A549 (cell line): ENCODE measurements around the gene NTN4. TPM values are rescaled to one million over a fixed set of nuclear protein-coding genes. Genes with fewer than 3 reads are reported as not detected.

Experiments used
- ATAC-seq, 2 experiments: fragments of 200-7000 bp in 1 of 2; fragments of >200 bp in 1 of 2; cut with Nextera tagmentation in 1 of 2; cut with Tn5 transposase in 1 of 2; 3 replicates each; pipeline versions ENCODE4 v1.8.0 to v1.9.1; 2018 to 2020; ENCODE audit warnings: mild to moderate bottlenecking in 1 of 2, moderate library complexity in 1 of 2
- CTCF ChIA-PET: fragments of 300-600 bp; sonication (Branson Sonifier 250); formaldehyde crosslinking; extraction: SDS; loops from one replicate; lab custom pipeline; 2021; ENCODE audit warnings: antibody characterized with exemption, inconsistent platforms; lab: Yijun Ruan, JAX
- POLR2A ChIA-PET: fragments of 350-600 bp; formaldehyde crosslinking; extraction: SDS; loops from one replicate; lab custom pipeline; 2021; ENCODE audit warnings: antibody characterized with exemption, inconsistent platforms; lab: Yijun Ruan, JAX
- DNase-seq, 2 experiments: peaks; one replicate each; pipeline versions ENCODE4 v3.0.0 to v3.0.0-alpha.2; 2011 to 2016; ENCODE audit warnings: low read depth in 1 of 2, low spot score in 1 of 2
- FAIRE-seq: peaks from 2 replicates; lab custom pipeline; 2011; peaks lifted over from hg19 to GRCh38; lab: Jason Lieb, UNC
- H3K27ac ChIP-seq, 2 experiments: fragments of >200 bp; sonication (Bioruptor Twin); formaldehyde crosslinking; 3 replicates each; pipeline ENCODE4 v1.5.1; 2016 to 2017
- H3K4me1 ChIP-seq: fragments of >200 bp; sonication (Bioruptor Twin); formaldehyde crosslinking; 3 replicates; pipeline ENCODE4 v1.6.1; 2016
- H3K4me2 ChIP-seq: fragments of >200 bp; sonication (Bioruptor Twin); formaldehyde crosslinking; 3 replicates; pipeline ENCODE4 v1.6.1; 2016
- H3K4me3 ChIP-seq: fragments of >200 bp; sonication (Bioruptor Twin); formaldehyde crosslinking; 3 replicates; pipeline ENCODE4 v1.5.1; 2016
- H3K9me3 ChIP-seq: fragments of >200 bp; sonication (Bioruptor Twin); formaldehyde crosslinking; 3 replicates; pipeline ENCODE4 v1.6.1; 2016
- ATOH8 ChIP-seq: fragments of 250-450 bp; sonication (Bioruptor Pico); IDR thresholded peaks from 2 replicates; pipeline ENCODE4 v1.5.0; 2020; ENCODE audit warnings: low read depth, mild to moderate bottlenecking, moderate library complexity
- BCL3 ChIP-seq: fragments of >200 bp; sonication (Bioruptor Twin); formaldehyde crosslinking; IDR thresholded peaks from 3 replicates; pipeline ENCODE4 v1.6.1; 2016
- CEBPB ChIP-seq, 2 experiments: fragments of >200 bp in 1 of 2; sonication (Bioruptor Twin) in 1 of 2; formaldehyde crosslinking in 1 of 2; IDR thresholded peaks; 2 replicates each; pipeline ENCODE4 v1.6.1; 2012 to 2016
- ESRRA ChIP-seq: fragments of 150-350 bp; IDR thresholded peaks from 2 replicates; pipeline ENCODE4 v1.6.1; 2014; ENCODE audit warnings: mild to moderate bottlenecking, low read length, borderline replicate concordance
- FOSB ChIP-seq: fragments of 250-450 bp; sonication (Bioruptor Pico); IDR thresholded peaks from 2 replicates; pipeline ENCODE4 v1.5.0; 2020; ENCODE audit warnings: mild to moderate bottlenecking, moderate library complexity
- FOXS1 ChIP-seq: fragments of 250-450 bp; sonication (Bioruptor Pico); IDR thresholded peaks from 2 replicates; pipeline ENCODE4 v1.5.0; 2020; ENCODE audit warnings: mild to moderate bottlenecking, moderate library complexity
- HDAC2 ChIP-seq: fragments of 200-600 bp; sonication (generic); IDR thresholded peaks from 2 replicates; pipeline ENCODE4 v1.6.1; 2016
- HES2 ChIP-seq: fragments of >200 bp; sonication (Bioruptor Twin); formaldehyde crosslinking; IDR thresholded peaks from 2 replicates; pipeline ENCODE4 v1.6.1; 2016
- HMGXB4 ChIP-seq: fragments of 250-450 bp; sonication (Bioruptor Pico); IDR thresholded peaks from 2 replicates; pipeline ENCODE4 v1.5.0; 2021; ENCODE audit warnings: mild to moderate bottlenecking, moderate library complexity, borderline replicate concordance
- HOXB13 ChIP-seq: fragments of 250-450 bp; sonication (Bioruptor Pico); IDR thresholded peaks from 2 replicates; pipeline ENCODE4 v1.5.0; 2020; ENCODE audit warnings: low read depth, mild to moderate bottlenecking, moderate library complexity
- JUNB ChIP-seq: fragments of >200 bp; sonication (Bioruptor Twin); formaldehyde crosslinking; IDR thresholded peaks from 2 replicates; pipeline ENCODE4 v1.6.1; 2016
- MAX ChIP-seq: IDR thresholded peaks from 2 replicates; pipeline ENCODE4 v1.6.1; 2012
- NFE2L2 ChIP-seq: fragments of 150-350 bp; conservative IDR thresholded peaks from 2 replicates; pipeline ENCODE4 v1.6.1; 2014; ENCODE audit warnings: low read length
- PHF8 ChIP-seq: fragments of 200-600 bp; sonication (generic); IDR thresholded peaks from 2 replicates; pipeline ENCODE4 v1.6.1; 2016; ENCODE audit warnings: low read depth, mild to moderate bottlenecking, antibody characterized with exemption, moderate library complexity, borderline replicate concordance
- RAD21 ChIP-seq, 2 experiments: fragments of >200 bp in 1 of 2; sonication (Bioruptor Twin) in 1 of 2; formaldehyde crosslinking in 1 of 2; IDR thresholded peaks in 1 of 2; conservative IDR thresholded peaks in 1 of 2; 2 replicates in 1 of 2; 3 replicates in 1 of 2; pipeline ENCODE4 v1.6.1; 2012 to 2018; ENCODE audit warnings: inconsistent platforms in 1 of 2
- TFCP2L1 ChIP-seq: fragments of 250-450 bp; sonication (Bioruptor Pico); IDR thresholded peaks from 2 replicates; pipeline ENCODE4 v1.5.0; 2021; ENCODE audit warnings: mild to moderate bottlenecking
- USF2 ChIP-seq: fragments of 450-650 bp; IDR thresholded peaks from 2 replicates; pipeline ENCODE4 v1.6.1; 2014; ENCODE audit warnings: antibody characterized with exemption
- ZFP36 ChIP-seq: fragments of 450-650 bp; IDR thresholded peaks from 2 replicates; pipeline ENCODE4 v1.6.1; 2014; ENCODE audit warnings: borderline replicate concordance; ENCODE audit not compliant: partially characterized antibody
- ZNF302 ChIP-seq: fragments of 250-450 bp; sonication (Bioruptor Pico); IDR thresholded peaks from 2 replicates; pipeline ENCODE4 v1.9.0; 2021; ENCODE audit warnings: inconsistent platforms, mild to moderate bottlenecking, moderate library complexity
- ZSCAN20 ChIP-seq: fragments of 250-450 bp; sonication (Bioruptor Pico); IDR thresholded peaks from 2 replicates; pipeline ENCODE4 v1.8.0; 2022; ENCODE audit warnings: mild to moderate bottlenecking, moderate library complexity
- WGBS: methylation state at CpG from one replicate; pipeline ENCODE4 v1.1.6; 2017; ENCODE audit errors: missing lambda C conversion rate; 5-methylcytosine and 5-hydroxymethylcytosine counted together
- polyA plus RNA-seq, 4 experiments: library from polyadenylated mRNA; depleted of rRNA in 3 of 4; stranded (reverse); fragments of >200 nt; fragmentation: RNase III in 1 of 4; extraction: RNeasy Plus Mini Kit Qiagen cat#74134 plus additional on column Dnase treatment in 1 of 4; gene quantifications; 2 replicates in 3 of 4; 3 replicates in 1 of 4; pipeline ENCODE4 v1.2.3, GENCODE V29; 2011 to 2017

The NTN4 gene
- polyA plus RNA-seq, 2 of the 4 experiments (the other 2 are of a cell fraction), result 37.3 to 132 TPM

- CTCF ChIA-PET, result interaction anchor here (0.8 to 1.8 kb wide), 5 partner anchors 10 to 129 kb away, joined by 3 to 6 read pairs (median 3); no protein-coding TSS in a partner anchor
- POLR2A ChIA-PET, result interaction anchor here (0.6 kb wide), 1 partner anchor 40 kb away, joined by 4 read pairs; no protein-coding TSS in a partner anchor
- Histone ChIP-seq H3K4me3 (no peak overlapping the region), H3K9me3 (no peaks in the 10 kb centered on the region), H3K4me1 (peaks cover 20% of the 10 kb centered on the region; the same call in 2 of the 3 replicates), H3K4me2 (no peak overlapping the region), H3K27ac (no peak overlapping the region)
- 93% methylated on average over 2 of the region's 2 CpGs for WGBS
- DNase-seq (no peak), FAIRE-seq (no peak), ATAC-seq (no peak)
- TF ChIP-seq FOXS1 (CRISPR knock-in tag), result no peak
- TF ChIP-seq USF2, result no peak
- no peak for TF ChIP-seq RAD21 (conservative IDR thresholded peaks at IDR 0.05 in 1 of 2, IDR thresholded peaks at IDR 0.05 in 1 of 2)
- TF ChIP-seq NFE2L2, result no peak
- no peak for TF ChIP-seq TFCP2L1
- no peak for TF ChIP-seq FOSB
- TF ChIP-seq PHF8, result no peak
- no peak for TF ChIP-seq JUNB
- TF ChIP-seq HOXB13, result no peak
- no peak for TF ChIP-seq HDAC2
- TF ChIP-seq ATOH8 (CRISPR knock-in tag), result no peak
- TF ChIP-seq ZSCAN20 (CRISPR knock-in tag), result no peak
- no peak for TF ChIP-seq CEBPB (IDR thresholded peaks at IDR 0.05)
- no peak for TF ChIP-seq ZNF302 (CRISPR knock-in tag)
- no peak for TF ChIP-seq HMGXB4 (CRISPR knock-in tag)
- no peak for TF ChIP-seq HES2
- TF ChIP-seq BCL3, result no peak
- TF ChIP-seq MAX, result no peak
Observed at GRCh38 chr12:95705143-95705542, 85.4 kb downstream of the NTN4 start.

GRCh38 chr12:95703986-95704385, 86.6 kb downstream of the NTN4 start:
- Histone ChIP-seq H3K4me3 (no peak overlapping the region), H3K4me2 (no peak overlapping the region), H3K27ac (no peak overlapping the region), H3K4me1 (peaks cover 29% of the 10 kb centered on the region), H3K9me3 (no peaks in the 10 kb centered on the region)
- TF ChIP-seq ZFP36 (no peak), ESRRA (no peak)
- FAIRE-seq, result no peak
- 89% methylated on average over 3 of the region's 3 CpGs for WGBS
- no peak for ATAC-seq
- POLR2A ChIA-PET, result no interaction called here
- CTCF ChIA-PET, result interaction anchor here (1.8 kb wide), 1 partner anchor 30 kb away, joined by 5 read pairs; no protein-coding TSS in a partner anchor
- no peak for DNase-seq
